ENCODE measurements around the gene CPAMD8.

DNA sequence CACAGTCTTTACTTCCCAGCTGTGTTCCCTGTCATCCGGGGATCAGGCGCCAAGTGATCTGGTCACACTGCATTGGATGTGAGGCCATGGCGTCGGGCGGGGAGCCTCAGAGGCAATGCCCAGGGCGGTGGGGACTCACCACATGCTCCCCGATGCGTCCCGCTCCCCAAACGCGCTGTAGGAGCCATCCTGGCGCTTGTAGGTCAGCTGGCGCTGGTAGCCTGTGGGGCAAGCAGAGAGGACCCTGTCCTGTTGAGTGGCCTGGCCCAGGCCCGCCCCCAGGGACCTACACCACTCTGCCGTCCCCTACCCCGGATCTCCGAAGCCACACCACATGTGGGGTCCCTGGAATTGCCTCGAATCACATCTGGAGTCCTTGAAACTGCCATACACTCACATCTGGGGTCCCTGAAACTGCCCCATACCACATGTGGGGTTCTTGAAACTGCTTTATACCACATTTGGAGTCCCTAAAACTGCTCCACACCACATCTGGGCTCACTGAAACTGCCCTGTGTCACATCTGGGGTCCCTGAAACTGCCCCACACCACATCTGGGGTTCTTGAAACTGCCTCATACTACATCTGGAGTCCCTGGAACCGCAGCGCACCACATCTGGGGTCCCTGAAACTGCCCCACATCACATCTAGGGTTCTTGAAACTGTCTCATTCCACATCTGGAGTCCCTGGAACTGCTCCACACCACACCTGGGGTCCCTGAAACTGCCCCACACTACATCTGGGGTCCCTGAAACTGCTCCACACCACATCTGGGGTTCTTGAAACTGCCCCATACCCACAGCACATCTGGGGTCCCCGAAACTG is 104.6 kb downstream of the CPAMD8 start:
- TF ChIP-seq, protein P1, sequence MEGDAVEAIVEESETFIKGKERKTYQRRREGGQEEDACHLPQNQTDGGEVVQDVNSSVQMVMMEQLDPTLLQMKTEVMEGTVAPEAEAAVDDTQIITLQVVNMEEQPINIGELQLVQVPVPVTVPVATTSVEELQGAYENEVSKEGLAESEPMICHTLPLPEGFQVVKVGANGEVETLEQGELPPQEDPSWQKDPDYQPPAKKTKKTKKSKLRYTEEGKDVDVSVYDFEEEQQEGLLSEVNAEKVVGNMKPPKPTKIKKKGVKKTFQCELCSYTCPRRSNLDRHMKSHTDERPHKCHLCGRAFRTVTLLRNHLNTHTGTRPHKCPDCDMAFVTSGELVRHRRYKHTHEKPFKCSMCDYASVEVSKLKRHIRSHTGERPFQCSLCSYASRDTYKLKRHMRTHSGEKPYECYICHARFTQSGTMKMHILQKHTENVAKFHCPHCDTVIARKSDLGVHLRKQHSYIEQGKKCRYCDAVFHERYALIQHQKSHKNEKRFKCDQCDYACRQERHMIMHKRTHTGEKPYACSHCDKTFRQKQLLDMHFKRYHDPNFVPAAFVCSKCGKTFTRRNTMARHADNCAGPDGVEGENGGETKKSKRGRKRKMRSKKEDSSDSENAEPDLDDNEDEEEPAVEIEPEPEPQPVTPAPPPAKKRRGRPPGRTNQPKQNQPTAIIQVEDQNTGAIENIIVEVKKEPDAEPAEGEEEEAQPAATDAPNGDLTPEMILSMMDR (conservative IDR thresholded peaks at IDR 0.05 in 1 of 2, IDR thresholded peaks at IDR 0.05 in 1 of 2; ENCODE audit: low read depth in 1 of 2, low read length in 2 of 2), result no peak
- no peak for TF ChIP-seq EZH2 (IDR thresholded peaks at IDR 0.05; ENCODE audit: low read length, missing control alignments)

Data from fibroblast of lung (primary cell).